HepG2 (cell line): ENCODE measurements around the gene ASB3. TPM values are rescaled to one million over a fixed set of nuclear protein-coding genes. Genes with fewer than 3 reads are reported as not detected.

ENCODE experiments used
- ARID3A ChIP-seq: IDR thresholded peaks from 2 replicates; pipeline ENCODE4 v1.6.1; 2012; ENCODE audit warnings: low read depth, low read length, improper control_type of control experiment
- BRF2 ChIP-seq: sonication (generic); formaldehyde crosslinking; IDR thresholded peaks from 2 replicates; pipeline ENCODE4 v1.8.1; 2022; ENCODE audit warnings: mild to moderate bottlenecking, missing genetic modification reagents
- FOXM1 ChIP-seq: sonication (generic); formaldehyde crosslinking; IDR thresholded peaks from 2 replicates; pipeline ENCODE4 v1.5.0; 2020; ENCODE audit warnings: missing genetic modification reagents
- GABPB1 ChIP-seq: IDR thresholded peaks from 2 replicates; pipeline ENCODE4 v1.6.1; 2016; ENCODE audit warnings: mild to moderate bottlenecking, missing genetic modification reagents, moderate library complexity, missing compliant biosample characterization
- HMG20A ChIP-seq: IDR thresholded peaks from 2 replicates; pipeline ENCODE4 v1.6.1; 2016; ENCODE audit warnings: borderline replicate concordance
- HMG20B ChIP-seq: conservative IDR thresholded peaks from 2 replicates; pipeline ENCODE4 v1.6.1; 2016; ENCODE audit warnings: missing genetic modification reagents, missing compliant biosample characterization
- MTF2 ChIP-seq: sonication (generic); formaldehyde crosslinking; IDR thresholded peaks from 2 replicates; pipeline ENCODE4 v1.5.0; 2020; ENCODE audit warnings: missing genetic modification reagents, borderline replicate concordance
- MYC ChIP-seq: sonication (generic); formaldehyde crosslinking; IDR thresholded peaks from 2 replicates; pipeline ENCODE4 v1.9.0; 2021; ENCODE audit warnings: missing genetic modification reagents, borderline replicate concordance
- PLRG1 ChIP-seq: fragments of 450-650 bp; conservative IDR thresholded peaks from 2 replicates; pipeline ENCODE4 v1.6.1; 2016
- ZBTB7B ChIP-seq: sonication (generic); formaldehyde crosslinking; IDR thresholded peaks from 2 replicates; pipeline ENCODE4 v1.4.0; 2020; ENCODE audit warnings: missing genetic modification reagents
- ZNF446 ChIP-seq: sonication (generic); formaldehyde crosslinking; IDR thresholded peaks from 2 replicates; pipeline ENCODE4 v1.5.0; 2020; ENCODE audit warnings: mild to moderate bottlenecking, missing genetic modification reagents
- ZNF687 ChIP-seq: sonication (generic); formaldehyde crosslinking; IDR thresholded peaks from 2 replicates; pipeline ENCODE4 v1.5.1; 2020; ENCODE audit warnings: mild to moderate bottlenecking, missing genetic modification reagents, moderate library complexity
- ZSCAN9 ChIP-seq: IDR thresholded peaks from 2 replicates; pipeline ENCODE4 v1.6.1; 2016; ENCODE audit warnings: borderline replicate concordance
- polyA plus RNA-seq, 8 experiments: library from polyadenylated mRNA; depleted of rRNA in 3 of 8; stranded (reverse) in 7 of 8; unstranded in 1 of 8; fragments of >200 nt; fragmentation: Illumina TruSeq in 4 of 8; extraction: Trizol in 4 of 8; gene quantifications; 2 replicates each; pipeline versions ENCODE4 v1.2.1 to v1.2.3, GENCODE V29; 2011 to 2016; ENCODE audit warnings: low read depth in 4 of 8, missing spikeins in 1 of 8, mixed read lengths in 1 of 8; ENCODE audit not compliant: insufficient read depth in 1 of 8
- total RNA-seq, 5 experiments: library from RNA; depleted of rRNA; stranded (reverse); fragments of >200 nt; fragmentation: Illumina TruSeq; extraction: Trizol; gene quantifications; 2 replicates each; pipeline ENCODE4 v1.2.3, GENCODE V29; 2016; ENCODE audit warnings: low read depth in 1 of 5
- TF ChIP-seq, protein P1 (sequence below): sonication (generic); formaldehyde crosslinking; IDR thresholded peaks from 2 replicates; pipeline ENCODE4 v1.9.0; 2022; ENCODE audit warnings: low read depth, missing genetic modification reagents
- TF ChIP-seq, protein P2 (sequence below), 2 experiments: sonication (generic) in 1 of 2; formaldehyde crosslinking in 1 of 2; IDR thresholded peaks; 2 replicates each; pipeline versions ENCODE4 v1.4.0 to v1.6.1; 2016 to 2020; ENCODE audit warnings: borderline replicate concordance in 1 of 2, low read depth in 1 of 2, mild to moderate bottlenecking in 1 of 2, missing genetic modification reagents in 1 of 2

The ASB3 gene
- total and polyA plus RNA-seq, 2 of the 13 experiments (the other 11 are each of a cell fraction or from before 2014, with no cell fraction given) = 40.1 to 41.8 TPM

GRCh38 chr2:53826587-53827397 lies 40.0 kb upstream of the ASB3 start (continued):
- TF ChIP-seq ZNF687 (no peak), FOXM1 (CRISPR knock-in tag) (no peak), BRF2 (CRISPR knock-in tag) (peak; percentile 80; the same call in 1 of the 2 replicates), GABPB1 (CRISPR knock-in tag) (peak; percentile 25; the same call in 1 of the 2 replicates), ARID3A (peak; percentile 92; the same call in 1 of the 2 replicates), MYC (CRISPR knock-in tag) (no peak), HMG20A (CRISPR knock-in tag) (peak; percentile 97), MTF2 (CRISPR knock-in tag) (no peak), ZBTB7B (CRISPR knock-in tag) (peak; percentile 69; the same call in 1 of the 2 replicates), PLRG1 (no peak), ZSCAN9 (CRISPR knock-in tag) (peak; percentile 98), ZNF446 (CRISPR knock-in tag) (no peak), HMG20B (CRISPR knock-in tag) (peak; percentile 96)
- TF ChIP-seq, protein P1, sequence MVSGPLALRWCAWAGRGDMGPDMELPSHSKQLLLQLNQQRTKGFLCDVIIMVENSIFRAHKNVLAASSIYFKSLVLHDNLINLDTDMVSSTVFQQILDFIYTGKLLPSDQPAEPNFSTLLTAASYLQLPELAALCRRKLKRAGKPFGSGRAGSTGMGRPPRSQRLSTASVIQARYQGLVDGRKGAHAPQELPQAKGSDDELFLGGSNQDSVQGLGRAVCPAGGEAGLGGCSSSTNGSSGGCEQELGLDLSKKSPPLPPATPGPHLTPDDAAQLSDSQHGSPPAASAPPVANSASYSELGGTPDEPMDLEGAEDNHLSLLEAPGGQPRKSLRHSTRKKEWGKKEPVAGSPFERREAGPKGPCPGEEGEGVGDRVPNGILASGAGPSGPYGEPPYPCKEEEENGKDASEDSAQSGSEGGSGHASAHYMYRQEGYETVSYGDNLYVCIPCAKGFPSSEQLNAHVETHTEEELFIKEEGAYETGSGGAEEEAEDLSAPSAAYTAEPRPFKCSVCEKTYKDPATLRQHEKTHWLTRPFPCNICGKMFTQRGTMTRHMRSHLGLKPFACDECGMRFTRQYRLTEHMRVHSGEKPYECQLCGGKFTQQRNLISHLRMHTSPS (CRISPR knock-in tag) = no peak
- TF ChIP-seq, protein P2, sequence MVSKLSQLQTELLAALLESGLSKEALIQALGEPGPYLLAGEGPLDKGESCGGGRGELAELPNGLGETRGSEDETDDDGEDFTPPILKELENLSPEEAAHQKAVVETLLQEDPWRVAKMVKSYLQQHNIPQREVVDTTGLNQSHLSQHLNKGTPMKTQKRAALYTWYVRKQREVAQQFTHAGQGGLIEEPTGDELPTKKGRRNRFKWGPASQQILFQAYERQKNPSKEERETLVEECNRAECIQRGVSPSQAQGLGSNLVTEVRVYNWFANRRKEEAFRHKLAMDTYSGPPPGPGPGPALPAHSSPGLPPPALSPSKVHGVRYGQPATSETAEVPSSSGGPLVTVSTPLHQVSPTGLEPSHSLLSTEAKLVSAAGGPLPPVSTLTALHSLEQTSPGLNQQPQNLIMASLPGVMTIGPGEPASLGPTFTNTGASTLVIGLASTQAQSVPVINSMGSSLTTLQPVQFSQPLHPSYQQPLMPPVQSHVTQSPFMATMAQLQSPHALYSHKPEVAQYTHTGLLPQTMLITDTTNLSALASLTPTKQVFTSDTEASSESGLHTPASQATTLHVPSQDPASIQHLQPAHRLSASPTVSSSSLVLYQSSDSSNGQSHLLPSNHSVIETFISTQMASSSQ (IDR thresholded peaks at IDR 0.05; ENCODE audit: low read depth) = peak; percentile 76; the same call in 1 of the 2 replicates
- TF ChIP-seq, protein P2 (CRISPR knock-in tag; IDR thresholded peaks at IDR 0.05; ENCODE audit: borderline replicate concordance) = peak; percentile 92; the same call in 1 of the 2 replicates
